Fibroblast of pulmonary artery (primary cell): ENCODE measurements around the gene TANGO2.

Experiments used
- DNase-seq: peaks from one replicate; pipeline ENCODE4 v3.0.0-alpha.2; 2010; ENCODE audit warnings: low read depth
- H3K4me3 ChIP-seq: replicated peaks from 2 replicates; pipeline ENCODE4 v1.5.1; 2011; ENCODE audit warnings: low read depth, mild to moderate bottlenecking, control low read depth, low read length, moderate library complexity
- TF ChIP-seq, protein P1 (sequence below): IDR thresholded peaks from 2 replicates; pipeline ENCODE4 v1.5.1; 2011; ENCODE audit warnings: mild to moderate bottlenecking, control low read depth, low read length, inconsistent platforms; ENCODE audit errors: missing control alignments

The TANGO2 gene

DNA sequence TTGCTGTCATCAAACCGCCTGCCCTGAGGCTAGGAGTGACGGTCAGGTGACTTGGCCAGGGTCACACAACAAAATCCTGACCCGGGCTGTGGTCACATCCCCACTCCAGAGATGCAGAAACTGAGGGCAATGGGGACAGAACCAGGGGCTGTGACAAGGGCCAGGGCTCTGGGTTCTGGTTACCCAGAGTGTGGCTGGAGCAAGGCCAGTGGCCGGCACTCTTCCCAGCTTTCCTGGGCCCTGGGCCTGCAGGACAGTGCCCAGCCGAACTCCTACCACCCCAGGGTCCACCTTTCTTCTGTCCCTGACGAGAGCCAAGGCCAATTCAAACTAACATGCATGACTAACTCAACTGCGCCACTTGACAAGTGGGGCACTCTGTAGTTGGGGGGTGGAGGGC, 40.1 kb upstream of the TANGO2 start:
- no peak overlapping the region for H3K4me3 ChIP-seq
- DNase-seq, result no peak
- TF ChIP-seq, protein P1, sequence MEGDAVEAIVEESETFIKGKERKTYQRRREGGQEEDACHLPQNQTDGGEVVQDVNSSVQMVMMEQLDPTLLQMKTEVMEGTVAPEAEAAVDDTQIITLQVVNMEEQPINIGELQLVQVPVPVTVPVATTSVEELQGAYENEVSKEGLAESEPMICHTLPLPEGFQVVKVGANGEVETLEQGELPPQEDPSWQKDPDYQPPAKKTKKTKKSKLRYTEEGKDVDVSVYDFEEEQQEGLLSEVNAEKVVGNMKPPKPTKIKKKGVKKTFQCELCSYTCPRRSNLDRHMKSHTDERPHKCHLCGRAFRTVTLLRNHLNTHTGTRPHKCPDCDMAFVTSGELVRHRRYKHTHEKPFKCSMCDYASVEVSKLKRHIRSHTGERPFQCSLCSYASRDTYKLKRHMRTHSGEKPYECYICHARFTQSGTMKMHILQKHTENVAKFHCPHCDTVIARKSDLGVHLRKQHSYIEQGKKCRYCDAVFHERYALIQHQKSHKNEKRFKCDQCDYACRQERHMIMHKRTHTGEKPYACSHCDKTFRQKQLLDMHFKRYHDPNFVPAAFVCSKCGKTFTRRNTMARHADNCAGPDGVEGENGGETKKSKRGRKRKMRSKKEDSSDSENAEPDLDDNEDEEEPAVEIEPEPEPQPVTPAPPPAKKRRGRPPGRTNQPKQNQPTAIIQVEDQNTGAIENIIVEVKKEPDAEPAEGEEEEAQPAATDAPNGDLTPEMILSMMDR, result no peak

DNA sequence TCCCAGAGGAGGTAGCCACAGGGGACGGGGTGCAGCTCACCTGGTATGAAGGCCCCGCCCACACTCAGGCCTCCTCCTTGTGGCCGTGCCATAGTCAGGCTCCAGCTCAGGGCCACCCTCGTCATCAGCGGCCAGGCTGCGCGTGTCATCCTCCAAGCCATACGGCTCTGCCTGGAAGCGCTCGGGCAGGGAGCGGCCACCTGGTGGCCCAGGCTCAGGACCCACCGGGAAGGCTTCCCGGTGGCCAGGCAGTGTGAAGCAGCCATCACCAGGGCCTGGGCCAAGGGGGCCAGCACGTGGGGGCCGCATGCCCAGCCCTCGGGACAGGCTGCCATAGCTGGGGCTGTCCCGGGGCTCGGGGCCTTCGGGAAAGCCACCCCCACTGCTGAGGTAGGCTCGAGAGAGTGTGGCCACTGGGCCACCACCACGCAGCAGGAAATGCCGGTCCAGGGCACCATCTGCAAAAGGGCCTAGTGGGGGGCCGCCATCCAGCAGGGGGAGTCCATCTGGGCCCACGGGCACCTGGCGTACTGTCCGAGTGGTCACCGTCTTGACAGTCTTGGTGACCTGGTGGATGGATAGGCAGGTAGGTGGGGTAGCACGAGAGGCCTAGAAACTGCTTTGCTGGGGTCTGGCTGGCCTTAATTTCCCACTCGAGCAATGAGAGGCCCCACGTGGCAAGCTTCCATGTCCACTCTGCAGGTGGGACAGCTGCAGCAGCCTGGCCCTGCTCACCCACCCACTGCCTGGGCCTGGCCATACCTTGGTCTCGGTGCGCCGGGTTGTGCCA, 39.5 kb upstream of the TANGO2 start:
- no peak for DNase-seq
- no peak overlapping the region for H3K4me3 ChIP-seq
- TF ChIP-seq, protein P1, result no peak

DNA sequence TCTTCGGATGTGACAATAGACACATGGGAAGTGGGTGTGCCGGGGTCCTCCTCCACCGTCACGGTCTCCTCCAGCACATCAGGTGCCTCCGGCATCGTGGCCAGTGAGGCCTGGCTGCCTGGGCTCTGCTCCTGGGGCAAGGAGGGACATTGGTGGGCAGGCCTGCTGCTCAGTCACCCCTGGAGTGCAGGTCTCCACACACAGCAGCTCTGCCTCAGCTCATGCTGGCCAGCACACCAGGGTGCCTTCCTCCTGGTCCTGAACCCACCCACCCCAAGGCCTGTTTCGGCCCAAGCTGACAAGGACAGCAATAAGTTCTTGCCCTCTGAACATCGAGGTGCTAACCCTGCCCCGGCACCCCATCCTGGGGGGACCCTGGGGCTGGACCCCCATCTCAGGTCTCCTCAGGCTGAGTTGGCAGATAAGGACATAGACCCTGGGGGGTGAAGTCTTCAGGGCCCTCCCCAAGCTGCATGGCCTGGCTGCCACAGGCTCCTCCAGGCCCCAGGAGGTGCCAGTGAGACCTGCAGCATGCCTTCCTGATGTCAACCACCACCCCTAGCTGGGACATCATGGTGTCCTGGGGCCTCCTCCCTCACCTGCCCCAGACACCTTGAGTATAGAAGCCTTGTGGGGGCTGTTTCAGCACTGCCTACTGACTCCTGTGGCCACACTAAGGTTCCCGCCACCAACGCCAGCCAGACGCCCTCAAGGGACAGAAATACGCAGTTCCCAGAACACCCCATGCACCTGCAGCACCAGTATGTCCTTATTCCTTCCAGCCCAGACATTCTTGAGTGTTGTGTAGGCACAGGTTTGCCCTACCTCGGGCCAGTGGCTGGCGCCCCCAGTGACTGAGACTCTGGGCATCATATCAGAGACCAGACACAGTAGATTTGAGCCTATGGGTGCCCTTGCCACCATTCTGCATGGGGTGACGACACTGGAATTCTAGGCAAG, 38.7 kb upstream of the TANGO2 start:
- H3K4me3 ChIP-seq, result no peak overlapping the region
- TF ChIP-seq, protein P1, result no peak
- no peak for DNase-seq

DNA sequence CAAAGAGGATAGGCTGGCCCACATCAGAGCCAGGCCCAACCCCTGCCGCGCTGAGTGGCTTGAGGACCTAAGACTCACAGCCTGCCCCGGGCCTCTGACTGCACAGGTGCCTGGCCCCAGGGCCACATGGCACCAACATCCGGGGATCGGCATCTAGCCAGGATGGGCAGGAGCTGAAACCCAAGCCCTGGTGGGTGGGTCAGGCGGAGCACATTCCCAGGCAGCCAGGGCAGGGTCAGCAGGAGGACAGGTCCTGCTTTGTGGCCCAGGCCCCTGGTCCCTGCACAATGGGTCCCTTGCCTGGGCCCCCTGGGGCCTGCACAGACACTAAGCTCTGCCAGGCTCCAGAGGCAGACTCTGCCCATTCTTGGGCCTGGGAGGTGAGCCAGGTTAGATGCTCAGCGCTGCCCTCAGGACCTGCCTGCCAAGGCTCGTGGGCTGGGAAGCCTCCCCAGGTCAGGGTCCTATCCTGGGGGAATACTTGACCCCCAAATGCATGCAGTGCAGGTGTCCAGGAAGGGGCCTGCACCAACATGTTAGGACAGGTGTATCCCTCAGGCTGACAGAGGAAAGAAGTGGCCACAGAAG, 37.8 kb upstream of the TANGO2 start:
- DNase-seq, result no peak
- H3K4me3 ChIP-seq, result no peak overlapping the region
- TF ChIP-seq, protein P1, result no peak

DNA sequence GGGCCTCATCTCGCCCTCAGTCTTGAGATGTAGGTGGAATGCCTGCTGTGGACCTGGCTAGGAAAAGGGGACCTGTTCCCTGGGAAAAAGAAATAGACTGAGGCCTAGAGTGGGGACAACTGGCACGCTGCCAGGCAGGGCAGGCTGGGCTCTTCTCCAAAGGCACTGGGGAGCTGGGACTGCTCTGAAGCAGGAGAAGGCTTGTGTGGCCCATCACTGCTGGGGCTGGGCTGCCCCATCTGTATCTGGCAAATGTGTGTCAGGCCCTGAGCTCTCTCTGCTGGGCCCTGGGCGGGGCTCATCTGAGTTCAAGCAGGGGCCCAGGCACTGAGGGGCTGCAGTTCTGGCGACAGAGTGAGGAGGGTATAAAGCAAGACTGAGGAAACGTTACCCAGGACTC, 37.2 kb upstream of the TANGO2 start:
- no peak for DNase-seq
- H3K4me3 ChIP-seq, result no peak overlapping the region
- TF ChIP-seq, protein P1, result no peak

DNA sequence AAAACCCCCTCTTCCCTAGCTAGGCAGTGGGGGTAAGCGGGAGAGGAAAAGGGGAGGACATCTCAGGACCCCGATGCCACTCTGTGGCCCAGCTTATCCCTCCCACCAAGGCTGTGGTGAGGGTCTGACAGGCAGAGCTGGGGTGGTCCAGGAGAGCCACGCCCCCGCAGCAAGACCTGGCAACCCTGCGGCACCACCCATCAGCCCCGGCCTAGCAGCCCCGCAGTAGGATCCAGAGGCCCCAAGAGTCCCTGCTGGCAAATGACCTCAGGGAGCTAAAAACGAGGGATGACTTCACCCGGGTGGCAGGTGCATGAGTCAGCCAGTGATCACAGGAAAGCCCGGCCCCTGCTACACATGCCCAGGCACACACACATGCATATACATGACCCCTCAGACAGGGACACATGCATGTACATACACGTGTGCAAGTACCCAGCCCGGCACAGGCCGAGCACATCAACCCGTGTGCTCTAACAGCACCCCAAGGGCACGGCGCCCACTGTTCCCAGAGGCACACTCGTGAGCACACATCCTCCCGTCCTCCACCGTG, 36.6 kb upstream of the TANGO2 start:
- DNase-seq, result peak; percentile 38
- TF ChIP-seq, protein P1, result no peak
- no peak overlapping the region for H3K4me3 ChIP-seq
